ENCODE measurements around the gene CREB3L1.

Gene CREB3L1

GRCh38 chr11:46315033-46315738 lies 37.7 kb downstream of the CREB3L1 start:
- ChIA-PET CTCF (interaction anchor here (0.6 to 1.4 kb wide), 5 partner anchors 11 to 313 kb away, joined by 3 to 5 read pairs (median 4); no protein-coding TSS in a partner anchor), POLR2A (ENCODE audit: low non-redundant PET) (interaction anchor here (1.0 kb wide), 1 partner anchor 71 kb away, joined by 3 read pairs; no protein-coding TSS in a partner anchor)
- TF ChIP-seq, protein P1, sequence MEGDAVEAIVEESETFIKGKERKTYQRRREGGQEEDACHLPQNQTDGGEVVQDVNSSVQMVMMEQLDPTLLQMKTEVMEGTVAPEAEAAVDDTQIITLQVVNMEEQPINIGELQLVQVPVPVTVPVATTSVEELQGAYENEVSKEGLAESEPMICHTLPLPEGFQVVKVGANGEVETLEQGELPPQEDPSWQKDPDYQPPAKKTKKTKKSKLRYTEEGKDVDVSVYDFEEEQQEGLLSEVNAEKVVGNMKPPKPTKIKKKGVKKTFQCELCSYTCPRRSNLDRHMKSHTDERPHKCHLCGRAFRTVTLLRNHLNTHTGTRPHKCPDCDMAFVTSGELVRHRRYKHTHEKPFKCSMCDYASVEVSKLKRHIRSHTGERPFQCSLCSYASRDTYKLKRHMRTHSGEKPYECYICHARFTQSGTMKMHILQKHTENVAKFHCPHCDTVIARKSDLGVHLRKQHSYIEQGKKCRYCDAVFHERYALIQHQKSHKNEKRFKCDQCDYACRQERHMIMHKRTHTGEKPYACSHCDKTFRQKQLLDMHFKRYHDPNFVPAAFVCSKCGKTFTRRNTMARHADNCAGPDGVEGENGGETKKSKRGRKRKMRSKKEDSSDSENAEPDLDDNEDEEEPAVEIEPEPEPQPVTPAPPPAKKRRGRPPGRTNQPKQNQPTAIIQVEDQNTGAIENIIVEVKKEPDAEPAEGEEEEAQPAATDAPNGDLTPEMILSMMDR (conservative IDR thresholded peaks at IDR 0.05; ENCODE audit: low read depth) = peak; percentile 92
- no peak overlapping the region for H3K27ac ChIP-seq
- DNase-seq (ENCODE audit: low spot score) = peak; percentile 85

DNA sequence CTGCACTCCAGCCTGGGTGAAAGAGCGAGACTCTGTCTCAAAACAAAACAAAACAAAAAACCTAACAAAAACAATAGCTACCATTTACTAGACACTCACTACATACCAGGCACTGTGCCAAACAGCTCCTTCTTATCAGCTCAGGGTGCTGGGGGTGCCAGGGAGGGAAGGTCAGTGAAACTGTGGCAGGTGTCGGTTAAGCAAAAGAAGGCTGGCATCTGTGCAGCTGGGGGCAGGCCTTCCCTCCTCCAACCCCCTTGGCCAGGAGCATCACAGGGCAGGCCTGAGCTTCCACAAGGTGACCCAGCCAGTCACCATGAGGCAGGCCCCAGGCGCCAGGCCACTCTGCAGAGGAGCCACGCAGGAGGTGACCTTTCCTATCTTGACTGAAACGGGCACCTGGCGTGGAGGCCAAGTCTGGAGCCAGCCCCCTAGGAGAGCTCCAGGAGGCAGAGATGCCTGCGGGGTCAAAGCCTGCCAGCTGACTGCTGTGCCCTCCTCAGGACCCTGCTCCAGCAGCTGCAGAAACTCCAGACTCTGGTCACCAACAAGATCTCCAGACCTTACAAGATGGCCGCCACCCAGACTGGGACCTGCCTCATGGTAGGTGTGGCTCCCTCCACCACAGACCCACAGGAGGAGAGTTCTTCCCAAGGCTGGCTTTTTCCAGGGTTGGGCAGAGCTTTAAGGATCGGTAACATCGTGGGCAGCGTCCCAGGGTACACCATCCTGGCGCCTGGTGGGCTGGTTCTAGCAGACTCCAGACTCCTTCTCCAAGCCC lies 38.5 kb downstream of the CREB3L1 start:
- TF ChIP-seq, protein P1 (conservative IDR thresholded peaks at IDR 0.05; ENCODE audit: low read depth) = no peak
- no peak for DNase-seq (ENCODE audit: low spot score)
- no peak overlapping the region for H3K27ac ChIP-seq
- CTCF ChIA-PET = interaction anchor here (0.6 to 1.5 kb wide), 6 partner anchors 12 to 429 kb away, joined by 3 to 6 read pairs (median 4); no protein-coding TSS in a partner anchor
- POLR2A ChIA-PET (ENCODE audit: low non-redundant PET) = interaction anchor here (1.0 kb wide), 1 partner anchor 72 kb away, joined by 3 read pairs; no protein-coding TSS in a partner anchor

DNA sequence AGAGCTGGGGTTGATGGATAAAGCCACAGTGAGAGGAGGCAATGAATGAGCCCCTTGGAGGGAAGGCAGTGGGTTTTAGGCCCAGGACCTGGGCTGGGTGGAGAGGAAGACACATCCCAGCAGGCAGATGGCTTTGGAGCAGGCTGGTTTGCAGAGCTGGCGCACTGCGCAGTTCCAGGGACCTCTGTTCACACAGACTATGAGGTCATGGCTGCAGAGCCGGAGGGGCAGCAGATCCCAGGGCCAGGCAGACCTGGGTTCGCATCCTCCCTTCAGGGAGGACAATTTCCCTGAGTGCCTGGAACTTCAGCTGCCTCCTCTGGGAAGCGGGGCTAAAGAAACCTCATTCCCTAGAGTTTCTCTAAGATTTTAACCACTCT lies 41.6 kb downstream of the CREB3L1 start:
- ChIA-PET POLR2A (ENCODE audit: low non-redundant PET) (no interaction called here), CTCF (interaction anchor here (1.0 to 2.0 kb wide), 2 partner anchors 11 to 79 kb away, joined by 3 to 6 read pairs; no protein-coding TSS in a partner anchor)
- DNase-seq (ENCODE audit: low spot score) = no peak
- H3K27ac ChIP-seq = no peak overlapping the region
- TF ChIP-seq, protein P1 (conservative IDR thresholded peaks at IDR 0.05; ENCODE audit: low read depth) = no peak

DNA sequence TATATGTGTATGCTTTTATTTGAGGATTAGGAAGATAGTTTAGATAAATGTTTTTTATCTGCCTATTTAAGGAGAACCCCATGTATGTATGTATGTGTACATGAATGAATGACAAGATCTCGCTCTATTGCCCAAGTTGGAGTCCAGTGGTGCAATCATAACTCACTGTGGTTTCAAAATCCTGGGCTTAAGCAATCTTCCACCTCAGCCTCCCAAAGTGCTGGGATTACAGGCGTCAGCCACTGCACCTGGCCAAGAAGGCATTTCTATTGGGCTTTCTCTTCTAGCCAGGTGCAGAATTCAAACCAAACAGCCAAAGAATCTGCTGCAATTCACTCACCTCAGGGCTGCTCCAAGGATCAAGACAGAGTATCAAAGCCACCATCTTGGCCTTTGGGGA lies 44.3 kb downstream of the CREB3L1 start:
- POLR2A ChIA-PET (ENCODE audit: low non-redundant PET) = no interaction called here
- TF ChIP-seq, protein P1 (conservative IDR thresholded peaks at IDR 0.05; ENCODE audit: low read depth) = no peak

DNA sequence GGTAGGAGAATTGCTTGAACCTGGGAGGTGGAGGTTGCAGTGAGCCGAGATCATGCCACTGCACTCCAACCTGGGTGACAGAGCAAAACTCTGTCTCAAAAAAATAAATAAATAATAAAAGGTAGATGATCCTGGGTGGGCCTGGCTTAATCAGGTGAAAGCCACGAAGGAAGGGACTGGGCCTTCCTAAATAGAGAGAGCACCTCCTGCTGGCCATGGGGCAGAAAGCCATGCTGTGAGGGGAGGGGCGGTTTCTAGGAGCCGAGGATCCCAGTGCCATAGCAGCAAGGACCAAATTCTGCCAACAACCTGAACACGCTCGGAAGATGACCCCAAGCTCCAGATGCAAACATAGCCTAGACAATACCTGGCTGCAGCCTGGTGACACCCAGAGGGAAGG lies 45.3 kb downstream of the CREB3L1 start:
- no peak overlapping the region for H3K27ac ChIP-seq
- CTCF ChIA-PET = interaction anchor here (1.1 kb wide), 1 partner anchor 69 kb away, joined by 3 read pairs; no protein-coding TSS in a partner anchor
- no peak for DNase-seq (ENCODE audit: low spot score)
- POLR2A ChIA-PET (ENCODE audit: low non-redundant PET) = no interaction called here
- TF ChIP-seq, protein P1 (conservative IDR thresholded peaks at IDR 0.05; ENCODE audit: low read depth) = no peak

More for the DNA sequence above, 44.3 kb downstream of the CREB3L1 start:
- DNase-seq (ENCODE audit: low spot score) = no peak
- H3K27ac ChIP-seq = no peak overlapping the region
- CTCF ChIA-PET = interaction anchor here (1.1 kb wide), 1 partner anchor 70 kb away, joined by 3 read pairs; no protein-coding TSS in a partner anchor

DNA sequence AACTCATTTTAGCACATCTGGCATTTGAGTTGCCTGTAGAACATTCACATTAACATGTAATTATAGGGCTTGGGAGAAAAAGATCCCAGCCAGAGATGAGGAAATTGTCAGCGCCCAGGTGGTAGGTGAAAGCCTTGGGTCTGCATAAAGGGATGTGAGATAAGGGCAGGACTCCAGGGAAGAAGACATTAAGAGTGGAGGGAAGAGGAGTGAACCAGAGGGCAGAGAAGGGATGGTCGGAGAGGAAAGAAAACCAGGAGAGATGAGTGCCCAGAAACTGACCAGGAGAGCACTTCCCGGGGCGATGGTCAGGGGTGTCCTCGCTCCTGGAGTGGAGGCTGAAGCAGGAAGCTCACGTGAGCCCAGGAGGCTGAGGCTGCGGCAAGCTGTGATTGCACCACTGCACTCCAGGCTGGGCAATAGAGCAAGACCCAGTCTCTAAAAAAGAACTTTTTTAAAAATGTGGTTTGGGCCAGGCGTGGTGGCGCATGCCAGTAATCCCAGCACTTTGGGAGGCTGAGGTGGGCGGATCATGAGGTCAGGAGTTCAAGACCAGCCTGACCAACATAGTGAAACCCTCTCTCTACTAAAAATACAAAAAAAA lies 49.5 kb downstream of the CREB3L1 start:
- ChIA-PET POLR2A (ENCODE audit: low non-redundant PET) (no interaction called here), CTCF (interaction anchor here (0.7 kb wide), 2 partner anchors 33 to 360 kb away, joined by 4 read pairs; no protein-coding TSS in a partner anchor)
- TF ChIP-seq, protein P1 (conservative IDR thresholded peaks at IDR 0.05; ENCODE audit: low read depth) = no peak
- no peak for DNase-seq (ENCODE audit: low spot score)
- H3K27ac ChIP-seq = no peak overlapping the region
